HepG2 (cell line): ENCODE results near the gene PDK2. TPM values are rescaled to one million over a fixed set of nuclear protein-coding genes. Genes with fewer than 3 reads are reported as not detected.

Source experiments
- ATAC-seq: fragments of 200-7000 bp; cut with Tn5 transposase; 3 replicates; pipeline ENCODE4 v1.9.1; 2020; ENCODE audit warnings: mild to moderate bottlenecking, moderate library complexity
- BruUV-seq: library from RNA; stranded (reverse); fragments of 400-500 nt; replicated peaks from 2 replicates; lab custom pipeline; 2021; lab: Mats Ljungman, UMichigan
- CTCF ChIA-PET: fragments of 300-600 bp; formaldehyde crosslinking; extraction: SDS; loops from one replicate; lab custom pipeline; 2021; ENCODE audit warnings: low total read pairs, inconsistent platforms, low intra/inter-chr PET ratio; lab: Yijun Ruan, JAX
- POLR2A ChIA-PET: fragments of 350-600 bp; sonication (Branson Sonifier 250); formaldehyde crosslinking; loops from one replicate; lab custom pipeline; 2020; ENCODE audit warnings: antibody characterized with exemption, inconsistent platforms; lab: Yijun Ruan, JAX
- DNase-seq: peaks from one replicate; pipeline ENCODE4 v3.0.0-alpha.2; 2015; ENCODE audit warnings: low spot score
- FAIRE-seq: peaks from 3 replicates; lab custom pipeline; 2011; peaks lifted over from hg19 to GRCh38; lab: Jason Lieb, UNC
- H2AFZ ChIP-seq: one replicate; pipeline ENCODE4 v1.6.1; 2011; ENCODE audit warnings: low read length, inconsistent platforms
- H3K27ac ChIP-seq: fragments of 300-600 bp; 3 replicates; pipeline ENCODE4 v1.8.0; 2011; ENCODE audit warnings: mixed run types, mild to moderate bottlenecking, mixed read lengths, low read length, inconsistent platforms; ENCODE audit not compliant: insufficient read depth; ENCODE audit errors: extremely low read length
- H3K27me3 ChIP-seq, 2 experiments: fragments of 200-600 bp in 1 of 2; 2 replicates in 1 of 2; 3 replicates in 1 of 2; pipeline versions ENCODE4 v1.6.0 to v1.8.0; 2011; ENCODE audit warnings: low read length in 2 of 2, mild to moderate bottlenecking in 2 of 2, moderate library complexity in 2 of 2, inconsistent platforms in 1 of 2; ENCODE audit not compliant: insufficient read depth in 2 of 2, control insufficient read depth in 1 of 2
- H3K36me3 ChIP-seq, 2 experiments: fragments of 200-600 bp in 1 of 2; replicated peaks in 1 of 2; 2 replicates in 1 of 2; 3 replicates in 1 of 2; pipeline versions ENCODE4 v1.5.1 to v1.8.0; 2011; ENCODE audit warnings: low read length in 2 of 2, inconsistent platforms in 1 of 2; ENCODE audit not compliant: insufficient read depth in 2 of 2, control insufficient read depth in 1 of 2
- H3K4me1 ChIP-seq: 2 replicates; pipeline ENCODE4 v1.5.1; 2012; ENCODE audit warnings: low read length, inconsistent platforms; ENCODE audit not compliant: insufficient read depth
- H3K4me2 ChIP-seq: 2 replicates; pipeline ENCODE4 v1.6.0; 2011; ENCODE audit warnings: low read depth, low read length, inconsistent platforms
- H3K4me3 ChIP-seq, 3 experiments: fragments of 200-600 bp in 1 of 3; sonication (generic), shearing (Covaris generic) in 1 of 3; replicated peaks in 1 of 3; 2 replicates each; pipeline ENCODE4 v1.5.1; 2011 to 2016; ENCODE audit warnings: low read length in 3 of 3, inconsistent platforms in 2 of 3, low read depth in 2 of 3, mild to moderate bottlenecking in 2 of 3, control low read depth in 1 of 3, mixed read lengths in 1 of 3; ENCODE audit not compliant: insufficient read depth in 1 of 3
- H3K79me2 ChIP-seq: one replicate; pipeline ENCODE4 v1.6.1; 2011; ENCODE audit warnings: low read length, inconsistent platforms; ENCODE audit not compliant: insufficient read depth
- H3K9ac ChIP-seq: 2 replicates; pipeline ENCODE4 v1.6.0; 2011; ENCODE audit warnings: mild to moderate bottlenecking, low read depth, low read length, inconsistent platforms; ENCODE audit not compliant: insufficient read depth
- H3K9me3 ChIP-seq: 2 replicates; pipeline ENCODE4 v1.5.1; 2012; ENCODE audit warnings: mild to moderate bottlenecking, low read length
- H4K20me1 ChIP-seq: 2 replicates; pipeline ENCODE4 v1.6.0; 2011; ENCODE audit warnings: inconsistent platforms, mild to moderate bottlenecking, low read length, moderate library complexity; ENCODE audit not compliant: insufficient read depth
- BCL6 ChIP-seq: IDR thresholded peaks from 2 replicates; pipeline ENCODE4 v1.6.1; 2016; ENCODE audit warnings: missing genetic modification reagents, missing compliant biosample characterization
- BRCA1 ChIP-seq: sonication (generic); formaldehyde crosslinking; IDR thresholded peaks from 2 replicates; pipeline ENCODE4 v1.4.0; 2020; ENCODE audit warnings: missing genetic modification reagents
- CBX5 ChIP-seq: sonication (generic); formaldehyde crosslinking; IDR thresholded peaks from 2 replicates; pipeline ENCODE4 v1.4.0; 2020; ENCODE audit warnings: missing genetic modification reagents, borderline replicate concordance
- CHCHD3 ChIP-seq: sonication (generic); formaldehyde crosslinking; IDR thresholded peaks from 2 replicates; pipeline ENCODE4 v1.8.0; 2022; ENCODE audit warnings: mild to moderate bottlenecking, missing genetic modification reagents, moderate library complexity
- FOXP1 ChIP-seq, 2 experiments: fragments of 450-650 bp in 1 of 2; IDR thresholded peaks; 2 replicates each; pipeline ENCODE4 v1.6.1; 2017 to 2018; ENCODE audit warnings: antibody characterized with exemption in 1 of 2
- GATAD1 ChIP-seq: IDR thresholded peaks from 2 replicates; pipeline ENCODE4 v1.6.1; 2016; ENCODE audit warnings: missing genetic modification reagents, missing compliant biosample characterization
- IRF2 ChIP-seq: IDR thresholded peaks from 2 replicates; pipeline ENCODE4 v1.6.1; 2018; ENCODE audit warnings: missing genetic modification reagents, missing compliant biosample characterization
- MED1 ChIP-seq: sonication (generic); formaldehyde crosslinking; IDR thresholded peaks from 2 replicates; pipeline ENCODE4 v1.4.0; 2020; ENCODE audit warnings: missing genetic modification reagents
- MXD3 ChIP-seq: IDR thresholded peaks from 2 replicates; pipeline ENCODE4 v1.6.1; 2016; ENCODE audit warnings: mild to moderate bottlenecking, missing biosample characterization, missing genetic modification reagents
- PLRG1 ChIP-seq: fragments of 450-650 bp; conservative IDR thresholded peaks from 2 replicates; pipeline ENCODE4 v1.6.1; 2016
- POLR2A ChIP-seq, 2 experiments: IDR thresholded peaks; 2 replicates each; pipeline ENCODE4 v1.6.1; 2011; ENCODE audit warnings: low read depth in 2 of 2, low read length in 2 of 2, mild to moderate bottlenecking in 1 of 2, moderate library complexity in 1 of 2; ENCODE audit not compliant: insufficient read depth in 1 of 2
- PPARG ChIP-seq: conservative IDR thresholded peaks from 2 replicates; pipeline ENCODE4 v1.6.1; 2016; ENCODE audit warnings: missing biosample characterization, missing genetic modification reagents
- SAP130 ChIP-seq: IDR thresholded peaks from 2 replicates; pipeline ENCODE4 v1.6.1; 2016; ENCODE audit warnings: low read depth
- ZBTB33 ChIP-seq: sonication (generic); formaldehyde crosslinking; IDR thresholded peaks from 2 replicates; pipeline ENCODE4 v1.4.0; 2020; ENCODE audit warnings: missing genetic modification reagents
- ZNF350 ChIP-seq: sonication (generic); formaldehyde crosslinking; IDR thresholded peaks from 2 replicates; pipeline ENCODE4 v1.4.0; 2020; ENCODE audit warnings: mild to moderate bottlenecking, low read depth, missing genetic modification reagents, borderline replicate concordance
- ZNF383 ChIP-seq: sonication (generic); formaldehyde crosslinking; IDR thresholded peaks from 2 replicates; pipeline ENCODE4 v1.4.0; 2020; ENCODE audit warnings: missing genetic modification reagents, mild to moderate bottlenecking, borderline replicate concordance
- ZNF430 ChIP-seq: sonication (generic); formaldehyde crosslinking; IDR thresholded peaks from 2 replicates; pipeline ENCODE4 v1.9.0; 2021; ENCODE audit warnings: mild to moderate bottlenecking, missing genetic modification reagents
- ZNF451 ChIP-seq: sonication (generic); formaldehyde crosslinking; IDR thresholded peaks from 2 replicates; pipeline ENCODE4 v1.5.0; 2020; ENCODE audit warnings: mild to moderate bottlenecking, missing genetic modification reagents
- ZNF7 ChIP-seq: IDR thresholded peaks from 2 replicates; pipeline ENCODE4 v1.6.1; 2016; ENCODE audit warnings: missing biosample characterization, missing genetic modification reagents
- ZNF703 ChIP-seq: sonication (generic); formaldehyde crosslinking; IDR thresholded peaks from 2 replicates; pipeline ENCODE4 v1.5.1; 2020; ENCODE audit warnings: missing genetic modification reagents, mild to moderate bottlenecking, moderate library complexity, borderline replicate concordance
- ZNF776 ChIP-seq: sonication (generic); formaldehyde crosslinking; IDR thresholded peaks from 2 replicates; pipeline ENCODE4 v1.4.0; 2020; ENCODE audit warnings: mild to moderate bottlenecking, missing genetic modification reagents
- ZSCAN5A ChIP-seq: sonication (generic); formaldehyde crosslinking; IDR thresholded peaks from 2 replicates; pipeline ENCODE4 v1.8.0; 2022; ENCODE audit warnings: mild to moderate bottlenecking, missing genetic modification reagents, borderline replicate concordance
- WGBS: methylation state at CpG from one replicate; pipeline ENCODE4 v1.1.6; 2017; ENCODE audit warnings: low lambda C conversion rate; 5-methylcytosine and 5-hydroxymethylcytosine counted together
- in situ Hi-C: cut with HindIII; loops from 2 replicates; pipeline ENCODE4 v1.10.0; 2017; ENCODE audit warnings: low pct_unique_long_range_greater_than_20kb; ENCODE audit not compliant: extremely low pct_ligation_motif_present
- intact Hi-C: fragments of 100-400 bp; cut with micrococcal nuclease; formaldehyde crosslinking; loops from one replicate; pipeline ENCODE4 v1.10.0; 2022; ENCODE audit not compliant: unreplicated experiment
- polyA plus RNA-seq, 8 experiments: library from polyadenylated mRNA; depleted of rRNA in 3 of 8; stranded (reverse) in 7 of 8; unstranded in 1 of 8; fragments of >200 nt; fragmentation: Illumina TruSeq in 4 of 8; extraction: Trizol in 4 of 8; gene quantifications; 2 replicates each; pipeline versions ENCODE4 v1.2.1 to v1.2.3, GENCODE V29; 2011 to 2016; ENCODE audit warnings: low read depth in 4 of 8, missing spikeins in 1 of 8, mixed read lengths in 1 of 8; ENCODE audit not compliant: insufficient read depth in 1 of 8
- total RNA-seq, 5 experiments: library from RNA; depleted of rRNA; stranded (reverse); fragments of >200 nt; fragmentation: Illumina TruSeq; extraction: Trizol; gene quantifications; 2 replicates each; pipeline ENCODE4 v1.2.3, GENCODE V29; 2016; ENCODE audit warnings: low read depth in 1 of 5

The PDK2 gene
- total and polyA plus RNA-seq, 2 of the 13 experiments (the other 11 are each of a cell fraction or from before 2014, with no cell fraction given): 18.5 to 59.7 TPM

GRCh38 chr17:50101346-50102163, 6.4 kb downstream of the PDK2 start:
- WGBS: 28% methylated on average over 14 of the region's 17 CpGs
- Histone ChIP-seq H3K27ac (peak overlapping the region; percentile 68), H3K79me2 (no peaks in the 10 kb centered on the region), H3K27me3 (no peaks in the 10 kb centered on the region), H3K4me3 (peak overlapping the region in 2 of 3 experiments; percentile 27 to 49; a peak in 4 of 6 replicates), H2AFZ (no peak overlapping the region), H3K4me1 (peaks cover 40% of the 10 kb centered on the region), H3K9ac (peak overlapping the region; percentile 46), H3K9me3 (no peaks in the 10 kb centered on the region), H4K20me1 (no peaks in the 10 kb centered on the region), H3K36me3 (peaks cover 0 to 4% of the 10 kb centered on the region in 2 experiments; a peak in 1 of 5 replicates), H3K4me2 (peak overlapping the region; percentile 63)
- in situ Hi-C loops: no loop called here
- POLR2A ChIA-PET: interaction anchor here (0.9 to 2.9 kb wide), 7 partner anchors 7 to 245 kb away, joined by 3 to 32 read pairs (median 4); partner anchors contain the start of gene XYLT2
- ATAC-seq (peak; percentile 78), DNase-seq (no peak), FAIRE-seq (peak; percentile 12)
- BruUV-seq: TSS peak; percentile 68
- CTCF ChIA-PET: no interaction called here
- intact Hi-C loops: no loop called here
- no peak for TF ChIP-seq ZNF7 (CRISPR knock-in tag)
- TF ChIP-seq MED1 (CRISPR knock-in tag): peak; percentile 61
- peak; percentile 60; the same call in 1 of the 2 replicates for TF ChIP-seq ZNF430 (CRISPR knock-in tag)
- TF ChIP-seq BCL6 (CRISPR knock-in tag): peak; percentile 50; the same call in 1 of the 2 replicates
- 0 out of 2 replicates have a peak, but pooled peaks have one; percentile 25 for TF ChIP-seq GATAD1
- peak; percentile 78; the same call in 1 of the 2 replicates for TF ChIP-seq CHCHD3 (CRISPR knock-in tag)
- TF ChIP-seq IRF2 (CRISPR knock-in tag): 0 out of 2 replicates have a peak, but pooled peaks have one; percentile 45
- peak; percentile 10; the same call in 1 of the 2 replicates for TF ChIP-seq CBX5
- no peak for TF ChIP-seq FOXP1 (IDR thresholded peaks at IDR 0.05)
- peak; percentile 72 for TF ChIP-seq FOXP1 (CRISPR knock-in tag; IDR thresholded peaks at IDR 0.05)
- TF ChIP-seq ZSCAN5A: no peak
- peak; percentile 72 for TF ChIP-seq SAP130
- TF ChIP-seq ZNF383 (CRISPR knock-in tag): no peak
- 0 out of 4 replicates have a peak, but pooled peaks of 1 of the 2 experiments have one; percentile 17 for TF ChIP-seq POLR2A (IDR thresholded peaks at IDR 0.05; ENCODE audit: insufficient read depth in 1 of 2, low read depth in 2 of 2, low read length in 2 of 2)
- no peak; the same call in 1 of the 2 replicates for TF ChIP-seq ZNF451 (CRISPR knock-in tag)
- no peak for TF ChIP-seq PLRG1
- no peak for TF ChIP-seq ZNF703
- TF ChIP-seq ZNF350: no peak
- TF ChIP-seq PPARG (CRISPR knock-in tag): peak; percentile 44; the same call in 1 of the 2 replicates
- no peak for TF ChIP-seq BRCA1 (CRISPR knock-in tag)
- TF ChIP-seq ZBTB33 (CRISPR knock-in tag): peak; percentile 94
- TF ChIP-seq MXD3 (CRISPR knock-in tag): 0 out of 2 replicates have a peak, but pooled peaks have one; percentile 28
- TF ChIP-seq ZNF776 (CRISPR knock-in tag): 0 out of 2 replicates have a peak, but pooled peaks have one; percentile 51
